ENCODE data around the gene VSNL1.

VSNL1 gene

GRCh38 chr2:17672583-17673317 lies 132.3 kb downstream of the VSNL1 start:
- no peak for TF ChIP-seq CTCF (IDR thresholded peaks at IDR 0.05; ENCODE audit: low read depth, low read length)
- no peak overlapping the region for H3K4me3 ChIP-seq (ENCODE audit: low read depth, low read length)

- TF ChIP-seq CTCF (IDR thresholded peaks at IDR 0.05; ENCODE audit: low read depth, low read length) = no peak
- H3K4me3 ChIP-seq (ENCODE audit: low read depth, low read length) = no peak overlapping the region
Observed at GRCh38 chr2:17674817-17675216, 134.3 kb downstream of the VSNL1 start.

GRCh38 chr2:17680119-17680518 lies 139.6 kb downstream of the VSNL1 start:
- no peak for TF ChIP-seq CTCF (IDR thresholded peaks at IDR 0.05; ENCODE audit: low read depth, low read length)
- H3K4me3 ChIP-seq (ENCODE audit: low read depth, low read length) = no peak overlapping the region

- H3K4me3 ChIP-seq (ENCODE audit: low read depth, low read length) = no peak overlapping the region
- TF ChIP-seq CTCF (IDR thresholded peaks at IDR 0.05; ENCODE audit: low read depth, low read length) = no peak
Observed at GRCh38 chr2:17682098-17682857, 141.8 kb downstream of the VSNL1 start.

GRCh38 chr2:17683981-17684380 lies 143.5 kb downstream of the VSNL1 start:
- H3K4me3 ChIP-seq (ENCODE audit: low read depth, low read length) = no peak overlapping the region
- no peak for TF ChIP-seq CTCF (IDR thresholded peaks at IDR 0.05; ENCODE audit: low read depth, low read length)

- no peak for TF ChIP-seq CTCF (IDR thresholded peaks at IDR 0.05; ENCODE audit: low read depth, low read length)
- no peak overlapping the region for H3K4me3 ChIP-seq (ENCODE audit: low read depth, low read length)
Observed at GRCh38 chr2:17688600-17688999, 148.1 kb downstream of the VSNL1 start.

GRCh38 chr2:17689010-17689409 lies 148.5 kb downstream of the VSNL1 start:
- no peak overlapping the region for H3K4me3 ChIP-seq (ENCODE audit: low read depth, low read length)
- no peak for TF ChIP-seq CTCF (IDR thresholded peaks at IDR 0.05; ENCODE audit: low read depth, low read length)
